Upper lobe of right lung (tissue), 1 donor: ENCODE data around the gene TENM3. TPM values are rescaled to one million over a fixed set of nuclear protein-coding genes. Genes with fewer than 3 reads are reported as not detected.

Experiments
- ATAC-seq: fragments of 200-7000 bp; cut with Tn5 transposase; one replicate; pipeline ENCODE4 v1.9.1; 2020; ENCODE audit warnings: mild to moderate bottlenecking, moderate library complexity
- DNase-seq: peaks from one replicate; pipeline ENCODE4 v3.0.0-alpha.2; 2020
- H3K27ac ChIP-seq: fragments of 200-600 bp; one replicate; pipeline ENCODE4 v1.8.0; 2022
- H3K27me3 ChIP-seq: fragments of 200-600 bp; one replicate; pipeline ENCODE4 v1.8.0; 2022; ENCODE audit warnings: mild to moderate bottlenecking
- H3K36me3 ChIP-seq: fragments of 200-600 bp; one replicate; pipeline ENCODE4 v1.8.0; 2022
- H3K4me1 ChIP-seq: fragments of 200-600 bp; one replicate; pipeline ENCODE4 v1.8.0; 2022
- H3K4me3 ChIP-seq: fragments of 200-600 bp; one replicate; pipeline ENCODE4 v1.8.0; 2022; ENCODE audit warnings: mild to moderate bottlenecking
- H3K9me3 ChIP-seq: fragments of 200-600 bp; one replicate; pipeline ENCODE4 v1.8.0; 2022
- CTCF ChIP-seq: fragments of 200-600 bp; IDR thresholded peaks from one replicate; pipeline ENCODE4 v1.8.0; 2022; ENCODE audit warnings: antibody characterized with exemption
- intact Hi-C: fragments of 100-400 bp; cut with DNase I; formaldehyde crosslinking; loops from one replicate; pipeline ENCODE4 v1.11.0; 2022
- total RNA-seq: library from RNA; stranded (reverse); fragmentation: NEBNext Ultra II Directional; extraction: Animal tissue kit (Norgen Biotek cat#: 25700); gene quantifications from one replicate; pipeline ENCODE4 v1.2.1, GENCODE V29; 2021
- donor health status: DM: no; HTN: yes; CAD: no; lungs with severe emphysema.

The TENM3 gene
- total RNA-seq, 1 donor from 2014 or later: 5.6 TPM

- H3K4me1 ChIP-seq: no peaks in the 10 kb centered on the region
- H3K27me3 ChIP-seq: no peaks in the 10 kb centered on the region
- H3K4me3 ChIP-seq: no peak overlapping the region
- H3K27ac ChIP-seq: no peak overlapping the region
- no peaks in the 10 kb centered on the region for H3K9me3 ChIP-seq
- no peaks in the 10 kb centered on the region for H3K36me3 ChIP-seq
- intact Hi-C loops: no loop called here
- TF ChIP-seq CTCF: no peak
- ATAC-seq: no peak
- DNase-seq: no peak
These were observed 246.4 kb downstream of the TENM3 start for GRCh38 chr4:182489607-182490006.

- Histone ChIP-seq H3K4me1 (no peaks in the 10 kb centered on the region), H3K36me3 (no peaks in the 10 kb centered on the region), H3K4me3 (no peak overlapping the region), H3K27me3 (no peaks in the 10 kb centered on the region), H3K9me3 (no peaks in the 10 kb centered on the region), H3K27ac (no peak overlapping the region)
- DNase-seq (no peak), ATAC-seq (no peak)
- TF ChIP-seq CTCF: no peak
- intact Hi-C loops: no loop called here
These were observed 248.5 kb downstream of the TENM3 start for GRCh38 chr4:182491719-182492118.

- intact Hi-C loops: no loop called here
- DNase-seq (no peak), ATAC-seq (no peak)
- H3K36me3 ChIP-seq: no peaks in the 10 kb centered on the region
- no peaks in the 10 kb centered on the region for H3K27me3 ChIP-seq
- no peak for TF ChIP-seq CTCF
- peak overlapping the region; percentile 17 for H3K4me3 ChIP-seq
- H3K27ac ChIP-seq: no peak overlapping the region
- H3K4me1 ChIP-seq: no peaks in the 10 kb centered on the region
- H3K9me3 ChIP-seq: no peaks in the 10 kb centered on the region
These were observed 249.2 kb downstream of the TENM3 start for GRCh38 chr4:182492423-182492822.

- TF ChIP-seq CTCF: no peak
- no peaks in the 10 kb centered on the region for H3K27me3 ChIP-seq
- ATAC-seq: no peak
- no peak for DNase-seq
- no peak overlapping the region for H3K4me3 ChIP-seq
- no peaks in the 10 kb centered on the region for H3K36me3 ChIP-seq
- no peak overlapping the region for H3K27ac ChIP-seq
- no peaks in the 10 kb centered on the region for H3K4me1 ChIP-seq
- no peaks in the 10 kb centered on the region for H3K9me3 ChIP-seq
- intact Hi-C loops: no loop called here
These were observed 250.2 kb downstream of the TENM3 start for GRCh38 chr4:182493377-182493776.

- Histone ChIP-seq H3K4me3 (no peak overlapping the region), H3K27me3 (no peaks in the 10 kb centered on the region), H3K27ac (no peak overlapping the region), H3K36me3 (no peaks in the 10 kb centered on the region), H3K4me1 (no peaks in the 10 kb centered on the region), H3K9me3 (no peaks in the 10 kb centered on the region)
- DNase-seq: no peak
- intact Hi-C loops: no loop called here
- TF ChIP-seq CTCF: no peak
- ATAC-seq: no peak
These were observed 250.9 kb downstream of the TENM3 start for GRCh38 chr4:182494103-182494502.

GRCh38 chr4:182495031-182495430 is 251.8 kb downstream of the TENM3 start:
- intact Hi-C loops: no loop called here
- no peaks in the 10 kb centered on the region for H3K4me1 ChIP-seq
- no peaks in the 10 kb centered on the region for H3K9me3 ChIP-seq
- H3K4me3 ChIP-seq: no peak overlapping the region
- DNase-seq (no peak), ATAC-seq (no peak)
- H3K27ac ChIP-seq: no peak overlapping the region
- no peak for TF ChIP-seq CTCF
- no peaks in the 10 kb centered on the region for H3K36me3 ChIP-seq
- no peaks in the 10 kb centered on the region for H3K27me3 ChIP-seq
